Endothelial cell of umbilical vein (primary cell): ENCODE measurements around the gene SCAMP5. TPM values are rescaled to one million over a fixed set of nuclear protein-coding genes. Genes with fewer than 3 reads are reported as not detected.

Experiments
- BruUV-seq: library from RNA; stranded (reverse); fragments of 400-500 nt; replicated peaks from 2 replicates; lab custom pipeline; 2021; lab: Mats Ljungman, UMichigan
- CTCF ChIA-PET: fragments of 300-600, 350-600 bp; sonication (Branson Sonifier 250); formaldehyde crosslinking; loops from one replicate; lab custom pipeline; 2021; ENCODE audit warnings: antibody characterized with exemption, inconsistent platforms; lab: Charles Lee
- POLR2A ChIA-PET: fragments of 300-600, 350-600 bp; sonication (Branson Sonifier 250); formaldehyde crosslinking; loops from one replicate; lab custom pipeline; 2021; ENCODE audit warnings: antibody characterized with exemption, inconsistent platforms; lab: Charles Lee
- DNase-seq: peaks from one replicate; pipeline ENCODE4 v3.0.0-alpha.2; 2011; ENCODE audit warnings: low read depth, low spot score
- FAIRE-seq: peaks from 2 replicates; lab custom pipeline; 2011; peaks lifted over from hg19 to GRCh38; lab: Jason Lieb, UNC
- H2AFZ ChIP-seq: 2 replicates; pipeline ENCODE4 v1.6.0; 2012; ENCODE audit warnings: low read depth, low read length, control low read depth, inconsistent platforms
- H3K27ac ChIP-seq: 2 replicates; pipeline ENCODE4 v1.5.1; 2011; ENCODE audit warnings: low read depth, mild to moderate bottlenecking, control low read depth, low read length, moderate library complexity; ENCODE audit not compliant: insufficient read depth
- H3K27me3 ChIP-seq, 2 experiments: 2 replicates each; pipeline versions ENCODE4 v1.6.0 to v1.6.1; 2011; ENCODE audit warnings: low read length in 2 of 2, mixed read lengths in 1 of 2; ENCODE audit not compliant: control insufficient read depth in 2 of 2, insufficient read depth in 2 of 2
- H3K36me3 ChIP-seq, 2 experiments: 2 replicates in 1 of 2; 3 replicates in 1 of 2; pipeline ENCODE4 v1.5.1; 2011; ENCODE audit warnings: low read length in 2 of 2, mild to moderate bottlenecking in 1 of 2, moderate library complexity in 1 of 2; ENCODE audit not compliant: control insufficient read depth in 2 of 2, insufficient read depth in 2 of 2; ENCODE audit errors: extremely low read depth in 1 of 2
- H3K4me1 ChIP-seq: 3 replicates; pipeline ENCODE4 v1.5.1; 2011; ENCODE audit warnings: mild to moderate bottlenecking, low read length; ENCODE audit not compliant: control insufficient read depth, insufficient read depth; ENCODE audit errors: extremely low read depth
- H3K4me2 ChIP-seq: 2 replicates; pipeline ENCODE4 v1.6.1; 2011; ENCODE audit warnings: low read length, control low read depth, mixed read lengths; ENCODE audit not compliant: insufficient read depth
- H3K4me3 ChIP-seq, 3 experiments: fragments of 200-600 bp in 1 of 3; sonication (generic), shearing (Covaris generic) in 1 of 3; replicated peaks in 1 of 3; 2 replicates each; pipeline ENCODE4 v1.5.1; 2011 to 2016; ENCODE audit warnings: control low read depth in 3 of 3, low read length in 3 of 3, mild to moderate bottlenecking in 2 of 3, inconsistent platforms in 1 of 3, low read depth in 1 of 3, moderate library complexity in 1 of 3; ENCODE audit not compliant: insufficient read depth in 1 of 3
- H3K79me2 ChIP-seq: 2 replicates; pipeline ENCODE4 v1.6.0; 2012; ENCODE audit warnings: low read length, inconsistent platforms; ENCODE audit not compliant: control insufficient read depth, insufficient read depth
- H3K9ac ChIP-seq: replicated peaks from 2 replicates; pipeline ENCODE3; 2011; ENCODE audit warnings: low read length, control low read depth; ENCODE audit not compliant: insufficient read depth; ENCODE audit errors: extremely low read depth
- H3K9me1 ChIP-seq: replicated peaks from 3 replicates; pipeline ENCODE4 v1.6.0; 2011; ENCODE audit warnings: mild to moderate bottlenecking, low read length; ENCODE audit not compliant: control insufficient read depth, insufficient read depth; ENCODE audit errors: extremely low read depth
- H3K9me3 ChIP-seq: replicated peaks from 2 replicates; pipeline ENCODE4 v1.5.1; 2012; ENCODE audit warnings: low read length, inconsistent platforms; ENCODE audit not compliant: control insufficient read depth, insufficient read depth
- H4K20me1 ChIP-seq: replicated peaks from 2 replicates; pipeline ENCODE3; 2011; ENCODE audit warnings: mild to moderate bottlenecking, low read length; ENCODE audit not compliant: control insufficient read depth, insufficient read depth; ENCODE audit errors: extremely low read depth
- EZH2 ChIP-seq: IDR thresholded peaks from 2 replicates; pipeline ENCODE4 v1.6.1; 2012; ENCODE audit warnings: borderline replicate concordance, low read depth, mild to moderate bottlenecking, moderate library complexity, low read length, inconsistent platforms; ENCODE audit not compliant: severe bottlenecking
- FOS ChIP-seq: IDR thresholded peaks from 2 replicates; pipeline ENCODE4 v1.6.1; 2011; ENCODE audit warnings: mild to moderate bottlenecking, low read length, moderate library complexity, borderline replicate concordance; ENCODE audit not compliant: insufficient read depth
- GATA2 ChIP-seq: IDR thresholded peaks from 2 replicates; pipeline ENCODE4 v1.7.0; 2011; ENCODE audit warnings: low read depth, mild to moderate bottlenecking, moderate library complexity, mixed read lengths, low read length; ENCODE audit not compliant: insufficient read length, insufficient read depth
- JUN ChIP-seq: IDR thresholded peaks from 2 replicates; pipeline ENCODE4 v1.6.1; 2011; ENCODE audit warnings: borderline replicate concordance, low read depth; ENCODE audit not compliant: insufficient read length, insufficient read depth
- MYC ChIP-seq: IDR thresholded peaks from one replicate; pipeline ENCODE4 v1.6.1; 2011; ENCODE audit warnings: mild to moderate bottlenecking, low read depth, low read length
- POLR2A ChIP-seq: IDR thresholded peaks from 2 replicates; pipeline ENCODE4 v1.6.1; 2012; ENCODE audit warnings: low read depth, mild to moderate bottlenecking, control low read depth, low read length
- POLR2AphosphoS5 ChIP-seq: IDR thresholded peaks from 2 replicates; pipeline ENCODE4 v1.6.1; 2012; ENCODE audit warnings: low read depth, mild to moderate bottlenecking, control low read depth, low read length, moderate library complexity; ENCODE audit not compliant: insufficient read depth
- dilution Hi-C: fragments of 300-500 bp; cut with MboI; formaldehyde crosslinking; loops from one replicate; pipeline ENCODE4 v1.15.0; 2019; ENCODE audit warnings: low sequenced_read_pairs; ENCODE audit not compliant: extremely low pct_ligation_motif_present
- intact Hi-C: fragments of 100-400 bp; cut with micrococcal nuclease; formaldehyde crosslinking; loops from one replicate; pipeline ENCODE4 v1.10.0; 2022
- polyA plus RNA-seq, 4 experiments: library from polyadenylated mRNA; depleted of rRNA in 3 of 4; stranded (reverse) in 3 of 4; unstranded in 1 of 4; fragments of >200 nt; gene quantifications; 2 replicates each; pipeline versions ENCODE4 v1.2.1 to v1.2.3, GENCODE V29; 2011 to 2012; ENCODE audit warnings: missing spikeins in 1 of 4
- total RNA-seq: library from RNA; stranded (reverse); gene quantifications from 2 replicates; pipeline ENCODE4 v1.2.3, GENCODE V29; 2021
- TF ChIP-seq, protein P1 (sequence below): IDR thresholded peaks from 2 replicates; pipeline ENCODE4 v1.6.1; 2011; ENCODE audit not compliant: insufficient read depth, insufficient read length
- TF ChIP-seq, protein P2 (sequence below), 2 donors: IDR thresholded peaks; 1 replicate in 1 of 2; 2 replicates in 1 of 2; pipeline ENCODE4 v1.5.1; 2011; ENCODE audit warnings: low read length in 2 of 2, mild to moderate bottlenecking in 2 of 2, moderate library complexity in 2 of 2, control low read depth in 1 of 2, inconsistent platforms in 1 of 2, low read depth in 1 of 2; ENCODE audit not compliant: insufficient read depth in 1 of 2; ENCODE audit errors: extremely low read depth in 1 of 2

The SCAMP5 gene
- total and polyA plus RNA-seq, 2 donors (not counting 3 experiments of a cell fraction or from before 2014, with no cell fraction given), result 1.9 to 6.2 TPM

DNA sequence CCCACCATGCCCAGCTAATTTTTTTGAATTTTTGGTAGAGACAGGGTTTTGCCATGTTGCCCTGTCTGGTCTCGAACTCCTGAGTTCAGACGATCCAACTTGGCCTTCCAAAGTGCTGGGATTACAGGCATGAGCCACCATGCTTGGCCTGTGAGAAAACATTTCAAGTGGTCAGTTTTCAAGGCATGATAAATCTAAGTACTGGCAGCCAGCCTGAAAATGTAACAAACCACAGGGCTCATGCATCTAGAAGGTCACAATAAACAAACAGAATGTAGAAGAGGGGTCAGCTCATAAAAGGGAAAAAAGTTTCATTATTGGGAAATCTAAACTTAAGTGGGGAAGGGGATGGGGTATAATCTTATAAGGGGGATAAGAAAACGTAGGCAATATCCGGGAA, 68.0 kb downstream of the SCAMP5 start:
- TF ChIP-seq FOS (no peak), GATA2 (no peak), POLR2A (no peak), EZH2 (no peak), MYC (no peak), POLR2AphosphoS5 (no peak), JUN (no peak)
- TF ChIP-seq, protein P1, sequence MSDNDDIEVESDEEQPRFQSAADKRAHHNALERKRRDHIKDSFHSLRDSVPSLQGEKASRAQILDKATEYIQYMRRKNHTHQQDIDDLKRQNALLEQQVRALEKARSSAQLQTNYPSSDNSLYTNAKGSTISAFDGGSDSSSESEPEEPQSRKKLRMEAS, result no peak
- TF ChIP-seq, protein P2, sequence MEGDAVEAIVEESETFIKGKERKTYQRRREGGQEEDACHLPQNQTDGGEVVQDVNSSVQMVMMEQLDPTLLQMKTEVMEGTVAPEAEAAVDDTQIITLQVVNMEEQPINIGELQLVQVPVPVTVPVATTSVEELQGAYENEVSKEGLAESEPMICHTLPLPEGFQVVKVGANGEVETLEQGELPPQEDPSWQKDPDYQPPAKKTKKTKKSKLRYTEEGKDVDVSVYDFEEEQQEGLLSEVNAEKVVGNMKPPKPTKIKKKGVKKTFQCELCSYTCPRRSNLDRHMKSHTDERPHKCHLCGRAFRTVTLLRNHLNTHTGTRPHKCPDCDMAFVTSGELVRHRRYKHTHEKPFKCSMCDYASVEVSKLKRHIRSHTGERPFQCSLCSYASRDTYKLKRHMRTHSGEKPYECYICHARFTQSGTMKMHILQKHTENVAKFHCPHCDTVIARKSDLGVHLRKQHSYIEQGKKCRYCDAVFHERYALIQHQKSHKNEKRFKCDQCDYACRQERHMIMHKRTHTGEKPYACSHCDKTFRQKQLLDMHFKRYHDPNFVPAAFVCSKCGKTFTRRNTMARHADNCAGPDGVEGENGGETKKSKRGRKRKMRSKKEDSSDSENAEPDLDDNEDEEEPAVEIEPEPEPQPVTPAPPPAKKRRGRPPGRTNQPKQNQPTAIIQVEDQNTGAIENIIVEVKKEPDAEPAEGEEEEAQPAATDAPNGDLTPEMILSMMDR (IDR thresholded peaks at IDR 0.05; ENCODE audit: extremely low read depth in 1 of 2, insufficient read depth in 1 of 2, low read depth in 1 of 2, low read length in 2 of 2), result no peak
- no peak overlapping the region for H3K9ac ChIP-seq
- ChIA-PET CTCF (no interaction called here), POLR2A (no interaction called here)
- H3K9me1 ChIP-seq, result no peaks in the 10 kb centered on the region
- H3K4me3 ChIP-seq, result no peak overlapping the region
- FAIRE-seq (no peak), DNase-seq (no peak)
- intact Hi-C loops, result no loop called here
- H3K27ac ChIP-seq, result no peak overlapping the region
- BruUV-seq, result no TSS peak
- dilution Hi-C loops, result no loop called here
- no peaks in the 10 kb centered on the region for H3K4me1 ChIP-seq
- H2AFZ ChIP-seq, result no peak overlapping the region
- no peaks in the 10 kb centered on the region for H3K9me3 ChIP-seq
- H4K20me1 ChIP-seq, result no peaks in the 10 kb centered on the region
- H3K27me3 ChIP-seq, result no peaks in the 10 kb centered on the region
- H3K4me2 ChIP-seq, result no peak overlapping the region
- H3K36me3 ChIP-seq, result no peaks in the 10 kb centered on the region
- H3K79me2 ChIP-seq, result no peaks in the 10 kb centered on the region
